Measurements from ENCODE around the gene SLAIN2. TPM values are rescaled to one million over a fixed set of nuclear protein-coding genes. Genes with fewer than 3 reads are reported as not detected.

Gene SLAIN2
- total RNA-seq, 2 donors from 2014 or later = 40.8 to 92.7 TPM

GRCh38 chr4:48467891-48468290, 126.6 kb downstream of the SLAIN2 start:
- no peaks in the 10 kb centered on the region for H3K36me3 ChIP-seq
- no peak for TF ChIP-seq CTCF (IDR thresholded peaks at IDR 0.05)
- no peaks in the 10 kb centered on the region for H3K9me3 ChIP-seq
- no peak overlapping the region for H3K4me3 ChIP-seq
- no peaks in the 10 kb centered on the region for H3K27me3 ChIP-seq (replicated peaks; ENCODE audit: insufficient read depth)
- DNase-seq (ENCODE audit: low spot score) = no peak
- no peaks in the 10 kb centered on the region for H3K4me1 ChIP-seq (ENCODE audit: control insufficient read depth in 1 of 2, low read depth in 2 of 2)
- no peak overlapping the region for H3K27ac ChIP-seq
- ATAC-seq (ENCODE audit: insufficient number of reproducible peaks, low FRiP score, low read depth) = no peak

GRCh38 chr4:48470137-48470536, 128.8 kb downstream of the SLAIN2 start:
- Histone ChIP-seq H3K27me3 (replicated peaks; ENCODE audit: insufficient read depth) (no peaks in the 10 kb centered on the region), H3K27ac (no peak overlapping the region), H3K4me1 (ENCODE audit: control insufficient read depth in 1 of 2, low read depth in 2 of 2) (no peaks in the 10 kb centered on the region), H3K36me3 (no peaks in the 10 kb centered on the region), H3K4me3 (no peak overlapping the region), H3K9me3 (no peaks in the 10 kb centered on the region)
- TF ChIP-seq CTCF (IDR thresholded peaks at IDR 0.05) = no peak
- ATAC-seq (ENCODE audit: insufficient number of reproducible peaks, low FRiP score, low read depth) (no peak), DNase-seq (ENCODE audit: low spot score) (no peak)

GRCh38 chr4:48470570-48470969, 129.2 kb downstream of the SLAIN2 start:
- Histone ChIP-seq H3K27ac (no peak overlapping the region), H3K4me3 (no peak overlapping the region), H3K36me3 (no peaks in the 10 kb centered on the region), H3K9me3 (no peaks in the 10 kb centered on the region), H3K4me1 (ENCODE audit: control insufficient read depth in 1 of 2, low read depth in 2 of 2) (no peaks in the 10 kb centered on the region), H3K27me3 (replicated peaks; ENCODE audit: insufficient read depth) (no peaks in the 10 kb centered on the region)
- ATAC-seq (ENCODE audit: insufficient number of reproducible peaks, low FRiP score, low read depth) (no peak), DNase-seq (ENCODE audit: low spot score) (no peak)
- no peak for TF ChIP-seq CTCF (IDR thresholded peaks at IDR 0.05)

GRCh38 chr4:48472794-48473193, 131.5 kb downstream of the SLAIN2 start:
- no peaks in the 10 kb centered on the region for H3K36me3 ChIP-seq
- H3K9me3 ChIP-seq = no peaks in the 10 kb centered on the region
- DNase-seq (ENCODE audit: low spot score) (no peak), ATAC-seq (ENCODE audit: insufficient number of reproducible peaks, low FRiP score, low read depth) (no peak)
- no peak overlapping the region for H3K4me3 ChIP-seq
- no peak for TF ChIP-seq CTCF (IDR thresholded peaks at IDR 0.05)
- H3K4me1 ChIP-seq (ENCODE audit: control insufficient read depth in 1 of 2, low read depth in 2 of 2) = peaks cover 0 to 8% of the 10 kb centered on the region in 2 donors
- no peaks in the 10 kb centered on the region for H3K27me3 ChIP-seq (replicated peaks; ENCODE audit: insufficient read depth)
- H3K27ac ChIP-seq = no peak overlapping the region

- no peak for TF ChIP-seq CTCF (IDR thresholded peaks at IDR 0.05)
- no peaks in the 10 kb centered on the region for H3K36me3 ChIP-seq
These were observed 134.4 kb downstream of the SLAIN2 start for GRCh38 chr4:48475770-48476169.

More at GRCh38 chr4:48475770-48476169, 134.4 kb downstream of the SLAIN2 start:
- H3K27me3 ChIP-seq (replicated peaks; ENCODE audit: insufficient read depth) = no peaks in the 10 kb centered on the region
- H3K27ac ChIP-seq = no peak overlapping the region
- H3K4me3 ChIP-seq = no peak overlapping the region
- no peak for DNase-seq (ENCODE audit: low spot score)
- peaks cover 7 to 27% of the 10 kb centered on the region in 2 donors for H3K4me1 ChIP-seq (ENCODE audit: control insufficient read depth in 1 of 2, low read depth in 2 of 2)
- no peak for ATAC-seq (ENCODE audit: insufficient number of reproducible peaks, low FRiP score, low read depth)
- no peaks in the 10 kb centered on the region for H3K9me3 ChIP-seq

Other genes with a start within 250 kb of the SLAIN2 start
- gene TXK, start 207.3 kb upstream of the SLAIN2 start, total RNA-seq = 1 to 10 TPM; 2.7 to 2.8 TPM
- gene TEC, start 71.7 kb upstream of the SLAIN2 start, total RNA-seq = 10 to 100 TPM in 1 of 2 donors, 1 to 10 TPM in 1; 4.5 to 12.8 TPM
- gene SLC10A4, start 141.8 kb downstream of the SLAIN2 start, total RNA-seq = under 1 TPM; 0.27 to 0.42 TPM
- gene ZAR1, start 148.7 kb downstream of the SLAIN2 start, total RNA-seq = 1 to 10 TPM in 1 of 2 donors, under 1 TPM in 1; 0.68 to 1.8 TPM